Measurements from ENCODE around the gene CDR2L.
A peak's percentile ranks its signal among the peaks of the same experiment; 100 is the strongest.

The CDR2L gene

GRCh38 chr17:74987418-74987908 is at the start of gene CDR2L:
CDR2L (plus strand) TSS chr17:74987632; CDS start chr17:74988044, 412 bp downstream.
- TF ChIP-seq FOXP2 (optimal IDR thresholded peaks at IDR 0.05; ENCODE audit: control extremely low read depth, extremely low read length, insufficient read depth) (no peak), EZH2 (IDR thresholded peaks at IDR 0.05) (no peak), POLR2AphosphoS5 (IDR thresholded peaks at IDR 0.05; ENCODE audit: borderline replicate concordance, low read depth, low read length) (peak; percentile 25; the same call in 1 of the 2 replicates)
- no peaks in the 10 kb centered on the region for H3K36me3 ChIP-seq (ENCODE audit: insufficient read depth, low read length)
- H3K27ac ChIP-seq: no peak within 1 kb of the TSS
- H3K9ac ChIP-seq (ENCODE audit: insufficient read length): peak within 1 kb of the TSS; percentile 67
- DNase-seq (ENCODE audit: low read depth, low spot score): peak; percentile 45
- H3K4me3 ChIP-seq: peak within 1 kb of the TSS; percentile 87
- no peaks in the 10 kb centered on the region for H3K9me3 ChIP-seq (ENCODE audit: low read depth, low read length)

- no peak for DNase-seq (ENCODE audit: low read depth, low spot score)
- H3K36me3 ChIP-seq (ENCODE audit: insufficient read depth, low read length): no peaks in the 10 kb centered on the region
- H3K9ac ChIP-seq (ENCODE audit: insufficient read length): no peak overlapping the region
- no peak overlapping the region for H3K4me3 ChIP-seq
- H3K9me3 ChIP-seq (ENCODE audit: low read depth, low read length): no peaks in the 10 kb centered on the region
- no peak for TF ChIP-seq EZH2 (IDR thresholded peaks at IDR 0.05)
- no peak for TF ChIP-seq FOXP2 (optimal IDR thresholded peaks at IDR 0.05; ENCODE audit: control extremely low read depth, extremely low read length, insufficient read depth)
- no peak for TF ChIP-seq POLR2AphosphoS5 (IDR thresholded peaks at IDR 0.05; ENCODE audit: borderline replicate concordance, low read depth, low read length)
- H3K27ac ChIP-seq: no peak overlapping the region
These were observed 49.1 kb upstream of the CDR2L start for GRCh38 chr17:74938194-74938950.

DNA sequence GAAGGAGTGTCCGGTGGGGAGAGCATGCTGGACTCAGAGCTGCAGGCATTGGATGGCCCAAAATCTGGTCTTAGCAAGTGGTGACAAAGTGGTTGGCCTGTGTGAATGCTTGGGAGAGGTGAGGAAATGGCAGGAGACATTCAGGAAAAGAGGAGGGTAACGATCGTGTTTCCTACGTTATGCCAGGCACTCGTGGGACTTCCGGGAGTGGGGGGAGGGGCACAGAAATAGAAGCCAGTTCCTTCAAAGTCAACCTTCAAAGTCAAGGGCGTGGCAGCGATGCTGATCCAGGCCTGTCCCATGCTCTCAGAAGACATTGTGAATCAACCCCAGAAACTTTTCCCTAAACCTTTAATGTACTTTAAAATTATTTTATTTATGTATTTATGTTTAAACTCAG is 47.9 kb upstream of the CDR2L start:
- H3K36me3 ChIP-seq (ENCODE audit: insufficient read depth, low read length): no peaks in the 10 kb centered on the region
- H3K27ac ChIP-seq: no peak overlapping the region
- no peaks in the 10 kb centered on the region for H3K9me3 ChIP-seq (ENCODE audit: low read depth, low read length)
- H3K4me3 ChIP-seq: no peak overlapping the region
- H3K9ac ChIP-seq (ENCODE audit: insufficient read length): no peak overlapping the region
- DNase-seq (ENCODE audit: low read depth, low spot score): no peak
- TF ChIP-seq FOXP2 (optimal IDR thresholded peaks at IDR 0.05; ENCODE audit: control extremely low read depth, extremely low read length, insufficient read depth) (no peak), POLR2AphosphoS5 (IDR thresholded peaks at IDR 0.05; ENCODE audit: borderline replicate concordance, low read depth, low read length) (no peak), EZH2 (IDR thresholded peaks at IDR 0.05) (no peak)

GRCh38 chr17:74941128-74941725 is 46.2 kb upstream of the CDR2L start:
- H3K9me3 ChIP-seq (ENCODE audit: low read depth, low read length): no peaks in the 10 kb centered on the region
- DNase-seq (ENCODE audit: low read depth, low spot score): no peak
- no peak overlapping the region for H3K27ac ChIP-seq
- no peak overlapping the region for H3K4me3 ChIP-seq
- H3K9ac ChIP-seq (ENCODE audit: insufficient read length): no peak overlapping the region
- H3K36me3 ChIP-seq (ENCODE audit: insufficient read depth, low read length): no peaks in the 10 kb centered on the region
- no peak for TF ChIP-seq FOXP2 (optimal IDR thresholded peaks at IDR 0.05; ENCODE audit: control extremely low read depth, extremely low read length, insufficient read depth)
- TF ChIP-seq POLR2AphosphoS5 (IDR thresholded peaks at IDR 0.05; ENCODE audit: borderline replicate concordance, low read depth, low read length): no peak
- TF ChIP-seq EZH2 (IDR thresholded peaks at IDR 0.05): no peak

DNA sequence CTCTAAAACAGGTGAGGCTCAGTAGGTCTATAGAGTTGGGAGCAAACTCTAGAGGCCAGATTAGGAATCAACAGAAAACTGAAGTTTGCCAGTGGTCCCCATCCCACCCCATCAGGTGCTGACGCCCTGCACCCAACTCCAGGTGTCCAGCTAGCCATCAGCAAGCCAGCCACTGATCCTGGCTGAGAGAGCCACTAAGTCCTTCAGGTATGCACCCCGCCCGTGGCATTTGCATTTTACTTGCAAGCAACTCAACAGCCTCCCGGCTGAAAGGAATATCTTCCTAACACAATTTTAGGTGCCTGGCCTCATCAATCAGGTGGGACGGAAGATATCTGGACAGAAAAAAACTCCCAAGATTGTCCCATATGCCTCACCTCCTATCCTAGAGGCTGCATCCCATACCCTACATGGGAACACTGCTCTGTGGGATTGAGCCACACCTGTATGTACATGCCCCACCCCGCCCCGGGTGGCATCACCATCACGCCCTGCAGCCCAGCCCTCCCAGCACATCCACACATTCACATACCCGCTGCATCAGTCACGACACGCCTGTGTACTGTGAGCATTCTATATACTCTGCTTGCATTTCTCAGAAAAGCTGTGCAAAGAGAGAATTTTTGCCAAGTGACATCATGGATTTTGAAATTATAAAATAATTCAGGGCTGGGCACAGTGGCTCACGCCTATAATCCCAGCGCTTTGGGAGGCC is 43.5 kb upstream of the CDR2L start:
- no peak for TF ChIP-seq FOXP2 (optimal IDR thresholded peaks at IDR 0.05; ENCODE audit: control extremely low read depth, extremely low read length, insufficient read depth)
- no peaks in the 10 kb centered on the region for H3K36me3 ChIP-seq (ENCODE audit: insufficient read depth, low read length)
- H3K9ac ChIP-seq (ENCODE audit: insufficient read length): no peak overlapping the region
- H3K4me3 ChIP-seq: no peak overlapping the region
- no peak overlapping the region for H3K27ac ChIP-seq
- H3K9me3 ChIP-seq (ENCODE audit: low read depth, low read length): no peaks in the 10 kb centered on the region
- no peak for DNase-seq (ENCODE audit: low read depth, low spot score)

DNA sequence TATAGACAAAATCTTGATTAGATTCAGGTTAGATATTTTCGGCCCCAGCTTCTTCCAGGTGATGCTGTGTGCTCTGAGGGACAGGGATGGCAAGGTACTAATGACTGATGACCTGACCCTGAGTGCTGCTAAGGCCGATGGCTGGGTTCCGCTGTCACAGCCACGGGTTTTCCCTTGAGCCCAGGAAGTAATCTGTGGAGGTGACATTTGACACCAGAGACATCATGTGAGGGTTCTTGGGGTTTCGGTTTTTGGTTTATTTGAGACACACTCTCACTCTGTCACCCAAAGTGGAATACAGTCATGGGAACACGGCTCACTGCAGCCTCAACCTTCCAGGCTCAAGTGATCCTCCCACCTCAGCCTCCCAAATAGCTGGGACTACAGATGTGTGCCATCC is 41.9 kb upstream of the CDR2L start:
- no peak for DNase-seq (ENCODE audit: low read depth, low spot score)
- TF ChIP-seq POLR2AphosphoS5 (IDR thresholded peaks at IDR 0.05; ENCODE audit: borderline replicate concordance, low read depth, low read length) (no peak), EZH2 (IDR thresholded peaks at IDR 0.05) (no peak), FOXP2 (optimal IDR thresholded peaks at IDR 0.05; ENCODE audit: control extremely low read depth, extremely low read length, insufficient read depth) (no peak)
- H3K36me3 ChIP-seq (ENCODE audit: insufficient read depth, low read length): no peaks in the 10 kb centered on the region

DNA sequence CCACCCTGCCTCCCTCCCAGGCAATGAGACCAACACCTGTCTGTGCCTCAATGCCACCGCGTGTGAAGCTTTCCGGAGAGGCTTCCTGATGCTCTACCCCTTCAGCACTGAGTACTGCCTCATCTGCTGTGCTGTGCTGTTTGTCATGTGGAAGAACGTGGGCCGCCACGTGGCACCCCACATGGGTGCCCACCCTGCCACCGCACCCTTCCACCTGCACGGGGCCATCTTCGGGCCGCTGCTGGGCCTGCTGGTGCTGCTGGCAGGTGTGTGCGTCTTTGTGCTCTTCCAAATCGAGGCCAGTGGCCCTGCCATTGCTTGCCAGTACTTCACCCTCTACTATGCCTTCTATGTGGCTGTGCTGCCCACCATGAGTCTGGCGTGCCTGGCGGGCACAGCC is 40.8 kb upstream of the CDR2L start:
- Histone ChIP-seq H3K36me3 (ENCODE audit: insufficient read depth, low read length) (no peaks in the 10 kb centered on the region), H3K27ac (no peak overlapping the region), H3K9me3 (ENCODE audit: low read depth, low read length) (no peaks in the 10 kb centered on the region), H3K4me3 (no peak overlapping the region), H3K9ac (ENCODE audit: insufficient read length) (no peak overlapping the region)
- DNase-seq (ENCODE audit: low read depth, low spot score): no peak
- TF ChIP-seq FOXP2 (optimal IDR thresholded peaks at IDR 0.05; ENCODE audit: control extremely low read depth, extremely low read length, insufficient read depth): no peak
- no peak for TF ChIP-seq EZH2 (IDR thresholded peaks at IDR 0.05)
- TF ChIP-seq POLR2AphosphoS5 (IDR thresholded peaks at IDR 0.05; ENCODE audit: borderline replicate concordance, low read depth, low read length): no peak

More for the DNA sequence above, 41.9 kb upstream of the CDR2L start:
- no peak overlapping the region for H3K27ac ChIP-seq
- H3K4me3 ChIP-seq: no peak overlapping the region
- H3K9ac ChIP-seq (ENCODE audit: insufficient read length): no peak overlapping the region
- no peaks in the 10 kb centered on the region for H3K9me3 ChIP-seq (ENCODE audit: low read depth, low read length)

DNA sequence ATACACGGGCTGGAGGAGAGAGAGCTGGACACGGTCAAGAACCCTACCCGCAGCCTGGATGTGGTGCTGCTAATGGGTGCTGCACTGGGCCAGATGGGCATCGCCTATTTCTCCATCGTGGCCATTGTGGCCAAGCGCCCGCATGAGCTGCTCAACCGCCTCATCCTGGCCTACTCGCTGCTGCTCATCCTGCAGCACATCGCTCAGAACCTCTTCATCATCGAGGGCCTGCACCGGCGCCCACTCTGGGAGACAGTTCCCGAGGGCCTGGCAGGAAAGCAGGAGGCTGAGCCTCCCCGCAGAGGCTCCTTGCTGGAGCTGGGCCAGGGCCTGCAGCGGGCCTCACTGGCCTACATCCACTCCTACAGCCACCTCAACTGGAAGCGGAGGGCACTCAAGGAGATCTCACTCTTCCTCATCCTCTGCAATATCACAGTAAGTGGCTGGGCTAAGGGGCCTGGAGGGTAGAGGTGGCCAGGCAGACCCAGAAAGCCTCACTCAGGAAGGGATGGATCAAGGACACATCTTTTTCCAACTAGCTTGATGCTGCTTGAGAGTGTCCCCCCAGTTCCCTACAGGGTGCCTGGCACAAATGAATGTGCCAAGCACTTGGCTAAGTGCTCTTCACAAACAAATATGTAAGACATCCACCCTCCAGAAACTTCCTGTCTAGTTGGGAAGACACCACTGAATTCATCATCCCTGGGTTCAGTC is 40.2 kb upstream of the CDR2L start:
- no peaks in the 10 kb centered on the region for H3K9me3 ChIP-seq (ENCODE audit: low read depth, low read length)
- H3K4me3 ChIP-seq: no peak overlapping the region
- no peak overlapping the region for H3K9ac ChIP-seq (ENCODE audit: insufficient read length)
- TF ChIP-seq POLR2AphosphoS5 (IDR thresholded peaks at IDR 0.05; ENCODE audit: borderline replicate concordance, low read depth, low read length): no peak
- TF ChIP-seq EZH2 (IDR thresholded peaks at IDR 0.05): no peak
- TF ChIP-seq FOXP2 (optimal IDR thresholded peaks at IDR 0.05; ENCODE audit: control extremely low read depth, extremely low read length, insufficient read depth): no peak
- no peak for DNase-seq (ENCODE audit: low read depth, low spot score)
- no peaks in the 10 kb centered on the region for H3K36me3 ChIP-seq (ENCODE audit: insufficient read depth, low read length)
- no peak overlapping the region for H3K27ac ChIP-seq
